NCI-H1930 (cell line): ENCODE data around the gene PCBP4.

Experiments
- DNase-seq, 2 experiments: peaks; one replicate each; lab custom pipeline; 2025; lab: John Stamatoyannopoulos, UW

Gene PCBP4

DNA sequence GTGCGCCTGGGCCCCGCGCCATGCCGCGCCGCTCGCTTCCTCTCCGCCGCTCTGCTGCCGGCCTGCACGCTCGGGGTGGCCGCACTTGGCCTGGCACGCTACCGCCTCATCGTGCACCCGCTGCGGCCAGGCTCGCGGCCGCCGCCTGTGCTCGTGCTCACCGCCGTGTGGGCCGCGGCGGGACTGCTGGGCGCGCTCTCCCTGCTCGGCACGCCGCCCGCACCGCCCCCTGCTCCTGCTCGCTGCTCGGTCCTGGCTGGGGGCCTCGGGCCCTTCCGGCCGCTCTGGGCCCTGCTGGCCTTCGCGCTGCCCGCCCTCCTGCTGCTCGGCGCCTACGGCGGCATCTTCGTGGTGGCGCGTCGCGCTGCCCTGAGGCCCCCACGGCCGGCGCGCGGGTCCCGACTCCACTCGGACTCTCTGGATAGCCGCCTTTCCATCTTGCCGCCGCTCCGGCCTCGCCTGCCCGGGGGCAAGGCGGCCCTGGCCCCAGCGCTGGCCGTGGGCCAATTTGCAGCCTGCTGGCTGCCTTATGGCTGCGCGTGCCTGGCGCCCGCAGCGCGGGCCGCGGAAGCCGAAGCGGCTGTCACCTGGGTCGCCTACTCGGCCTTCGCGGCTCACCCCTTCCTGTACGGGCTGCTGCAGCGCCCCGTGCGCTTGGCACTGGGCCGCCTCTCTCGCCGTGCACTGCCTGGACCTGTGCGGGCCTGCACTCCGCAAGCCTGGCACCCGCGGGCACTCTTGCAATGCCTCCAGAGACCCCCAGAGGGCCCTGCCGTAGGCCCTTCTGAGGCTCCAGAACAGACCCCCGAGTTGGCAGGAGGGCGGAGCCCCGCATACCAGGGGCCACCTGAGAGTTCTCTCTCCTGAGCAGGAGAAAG, 11.1 kb downstream of the PCBP4 start:
- DNase-seq, result no peak

DNA sequence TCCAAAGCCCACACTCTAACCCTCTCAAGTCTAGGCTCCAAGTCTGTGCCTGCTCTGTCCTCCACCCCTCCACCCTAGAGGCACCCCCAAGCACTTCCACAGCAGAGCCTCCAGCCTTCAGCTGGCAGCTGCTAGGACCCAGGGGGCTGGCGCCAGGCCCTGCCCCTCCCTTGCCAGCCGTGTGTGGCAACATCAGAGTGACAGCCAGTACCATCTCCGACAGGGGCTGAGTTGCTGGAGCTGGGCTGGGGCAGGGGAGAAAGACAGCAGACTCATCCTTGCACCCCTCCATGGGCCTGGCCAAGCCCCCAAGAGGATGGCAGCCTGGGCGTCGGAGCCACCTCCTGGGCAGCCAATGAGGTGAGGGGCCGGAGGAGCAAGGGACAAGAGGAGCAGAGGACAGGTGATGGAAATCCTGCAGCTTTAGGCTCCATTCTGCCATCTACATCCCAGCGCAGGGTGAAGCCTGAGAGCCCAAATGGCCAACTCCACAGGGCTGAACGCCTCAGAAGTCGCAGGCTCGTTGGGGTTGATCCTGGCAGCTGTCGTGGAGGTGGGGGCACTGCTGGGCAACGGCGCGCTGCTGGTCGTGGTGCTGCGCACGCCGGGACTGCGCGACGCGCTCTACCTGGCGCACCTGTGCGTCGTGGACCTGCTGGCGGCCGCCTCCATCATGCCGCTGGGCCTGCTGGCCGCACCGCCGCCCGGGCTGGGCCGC, 11.9 kb downstream of the PCBP4 start, which contains the start of gene GPR62:
Gene GPR62, plus strand, starts transcription at position 207 of the 718 bp plus-strand sequence. Its CDS starts 272 bp downstream, at position 479.
- DNase-seq, result no peak

DNA sequence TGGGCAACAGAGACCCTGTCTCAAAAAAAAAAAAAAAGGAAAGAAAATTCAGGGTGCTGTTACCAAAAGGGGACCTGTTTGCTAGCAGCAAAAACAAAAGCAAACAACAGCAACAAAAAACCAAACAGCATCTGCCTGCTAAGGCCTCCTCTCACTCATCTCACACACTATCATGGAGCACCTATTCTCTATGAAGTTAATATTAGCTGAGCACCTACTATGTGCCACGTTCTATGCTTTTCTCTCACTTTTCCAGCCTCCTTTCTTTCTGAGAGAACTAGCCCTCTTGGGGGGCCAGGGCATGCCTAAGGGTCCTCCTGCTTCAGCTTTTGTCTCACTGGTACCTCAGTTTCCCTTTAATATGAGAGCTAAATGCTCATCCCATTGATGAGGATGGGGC, 12.5 kb downstream of the PCBP4 start:
- DNase-seq, result no peak

DNA sequence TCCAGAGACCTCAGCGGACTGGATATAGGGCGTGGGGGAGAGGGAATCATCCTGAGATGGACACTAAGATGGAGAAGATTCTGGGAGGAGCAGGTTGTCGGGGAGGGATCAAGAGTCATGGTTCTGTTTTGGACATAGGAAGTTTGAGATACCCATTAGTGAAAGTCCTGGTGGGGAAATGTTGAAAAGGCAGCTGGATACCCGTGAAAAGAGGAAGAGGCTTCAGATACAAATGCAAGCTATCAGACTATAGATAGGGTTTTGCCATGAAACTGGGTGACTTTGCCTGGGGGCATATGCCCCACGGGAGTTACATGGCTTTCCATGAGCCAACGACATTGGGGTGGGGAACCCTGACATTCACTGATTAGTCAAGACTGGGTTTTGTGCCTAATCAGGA, 13.1 kb downstream of the PCBP4 start:
- DNase-seq, result no peak

DNA sequence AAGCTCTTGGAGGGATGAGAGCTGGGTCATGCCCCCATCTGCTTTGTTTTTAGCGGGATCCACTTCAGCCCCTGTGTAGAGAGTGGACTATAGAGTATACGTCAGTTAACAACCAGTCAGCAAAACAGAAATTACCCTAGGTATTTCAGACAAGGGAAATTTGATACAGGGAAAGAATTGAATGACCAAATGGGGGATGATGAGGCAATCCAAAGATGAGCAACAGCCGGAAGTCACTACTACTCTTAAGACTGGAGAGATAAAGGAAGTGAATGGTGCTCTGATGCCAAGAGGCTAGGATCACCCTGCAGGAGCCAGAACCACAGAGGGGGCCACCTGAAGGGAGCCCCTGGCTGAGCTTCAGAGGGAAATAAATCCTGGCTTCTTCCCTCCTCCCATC, 13.8 kb downstream of the PCBP4 start:
- DNase-seq, result no peak

- DNase-seq, result no peak
These were observed 16.4 kb downstream of the PCBP4 start for GRCh38 chr3:51950899-51951298.

DNA sequence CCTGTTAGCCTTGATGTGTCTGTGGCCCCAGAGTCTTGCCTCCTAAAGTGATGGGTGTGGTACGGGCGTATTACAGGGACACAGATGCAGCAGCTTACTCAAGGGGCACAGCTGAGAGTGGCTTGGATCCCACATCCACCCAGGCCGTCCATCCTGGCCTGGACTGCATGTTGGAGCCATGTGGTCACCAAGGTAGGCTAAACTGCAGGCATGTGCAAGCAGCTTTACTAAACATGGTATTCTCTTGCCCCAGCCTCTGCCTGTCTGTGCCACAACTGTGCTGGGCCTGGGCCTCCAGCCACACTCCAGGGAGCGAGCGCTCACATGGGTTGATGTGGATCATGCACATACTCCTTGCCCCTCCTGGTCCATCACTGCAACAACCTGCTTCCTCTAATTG, 18.1 kb downstream of the PCBP4 start:
- no peak for DNase-seq

DNA sequence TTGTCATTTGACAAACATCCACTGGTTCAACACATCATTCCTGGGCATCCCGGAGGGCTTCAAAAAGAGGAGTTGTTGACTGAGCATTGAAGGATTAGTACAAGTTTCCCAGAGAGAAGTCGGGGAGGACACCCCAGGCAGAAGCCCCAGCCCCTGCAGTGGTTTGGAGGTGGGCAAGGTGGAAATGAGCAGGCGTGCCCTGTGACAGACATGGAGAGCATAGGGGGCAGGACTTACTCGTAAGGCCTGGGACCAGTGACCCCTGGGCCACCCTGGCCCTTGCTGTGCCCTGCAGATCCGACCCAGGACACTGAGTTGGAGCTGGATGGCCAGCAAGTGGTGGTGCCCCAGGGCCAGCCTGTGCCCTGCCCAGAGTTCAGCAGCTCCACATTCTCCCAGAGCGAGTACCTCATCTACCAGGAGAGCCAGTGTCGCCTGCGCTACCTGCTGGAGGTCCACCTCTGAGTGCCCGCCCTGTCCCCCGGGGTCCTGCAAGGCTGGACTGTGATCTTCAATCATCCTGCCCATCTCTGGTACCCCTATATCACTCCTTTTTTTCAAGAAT, 19.2 kb downstream of the PCBP4 start:
- DNase-seq, result no peak

GRCh38 chr3:51947215-51947900, 19.9 kb downstream of the PCBP4 start:
- no peak for DNase-seq

- DNase-seq, result no peak
These were observed 20.5 kb downstream of the PCBP4 start for GRCh38 chr3:51946796-51947195.

GRCh38 chr3:51945926-51946705, 21.1 kb downstream of the PCBP4 start:
- no peak for DNase-seq

DNA sequence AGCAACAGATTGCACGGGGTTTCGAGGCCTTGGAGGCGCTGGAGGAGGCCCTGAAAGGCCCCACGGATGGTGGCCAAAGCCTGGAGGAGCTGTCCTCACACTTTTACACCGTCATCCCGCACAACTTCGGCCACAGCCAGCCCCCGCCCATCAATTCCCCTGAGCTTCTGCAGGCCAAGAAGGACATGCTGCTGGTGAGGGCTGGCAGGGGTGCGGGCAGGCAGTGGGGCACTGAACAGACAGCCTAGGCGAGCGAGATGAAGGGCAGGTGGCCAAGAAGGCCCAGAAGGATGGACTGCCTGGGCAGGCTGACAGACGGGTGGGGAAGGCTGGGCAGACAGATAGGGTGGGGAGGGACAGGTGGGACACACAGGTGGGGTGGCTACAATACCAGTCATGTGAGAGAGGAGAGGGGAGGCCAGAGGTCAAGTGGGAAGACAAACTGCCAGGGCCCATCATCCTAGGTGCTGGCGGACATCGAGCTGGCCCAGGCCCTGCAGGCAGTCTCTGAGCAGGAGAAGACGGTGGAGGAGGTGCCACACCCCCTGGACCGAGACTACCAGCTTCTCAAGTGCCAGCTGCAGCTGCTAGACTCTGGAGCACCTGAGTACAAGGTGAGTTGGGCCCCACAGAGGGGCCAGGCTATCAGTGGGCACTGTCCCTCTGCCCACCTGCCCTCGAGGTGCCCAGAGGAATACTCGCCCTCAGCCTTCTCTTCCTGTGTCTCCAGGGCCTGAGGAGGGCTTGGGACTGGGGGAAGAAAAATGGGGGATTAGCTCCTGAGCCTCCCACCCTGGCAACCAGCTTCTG, 22.0 kb downstream of the PCBP4 start:
- DNase-seq, result no peak

DNA sequence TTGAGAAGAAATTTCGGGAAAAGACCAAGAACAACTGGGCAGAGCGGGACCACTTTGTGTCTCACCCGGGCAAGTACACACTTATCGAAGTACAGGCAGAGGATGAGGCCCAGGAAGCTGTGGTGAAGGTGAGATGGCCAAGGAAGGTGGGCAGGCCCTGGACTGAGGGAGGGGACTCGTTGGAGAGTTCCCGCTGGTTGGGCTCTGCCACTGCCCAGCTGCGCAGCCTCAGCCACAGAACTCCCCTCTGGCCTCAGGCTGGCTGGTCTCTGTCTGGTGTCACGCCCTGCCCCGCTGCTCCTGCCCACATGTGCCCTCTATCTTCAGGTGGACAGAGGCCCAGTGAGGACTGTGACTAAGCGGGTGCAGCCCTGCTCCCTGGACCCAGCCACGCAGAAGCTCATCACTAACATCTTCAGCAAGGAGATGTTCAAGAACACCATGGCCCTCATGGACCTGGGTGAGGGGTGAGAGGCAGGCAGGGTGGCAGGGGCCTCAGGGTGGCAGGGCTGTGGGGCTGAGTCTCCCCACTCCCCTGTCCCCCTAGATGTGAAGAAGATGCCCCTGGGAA, 22.7 kb downstream of the PCBP4 start:
- no peak for DNase-seq

DNA sequence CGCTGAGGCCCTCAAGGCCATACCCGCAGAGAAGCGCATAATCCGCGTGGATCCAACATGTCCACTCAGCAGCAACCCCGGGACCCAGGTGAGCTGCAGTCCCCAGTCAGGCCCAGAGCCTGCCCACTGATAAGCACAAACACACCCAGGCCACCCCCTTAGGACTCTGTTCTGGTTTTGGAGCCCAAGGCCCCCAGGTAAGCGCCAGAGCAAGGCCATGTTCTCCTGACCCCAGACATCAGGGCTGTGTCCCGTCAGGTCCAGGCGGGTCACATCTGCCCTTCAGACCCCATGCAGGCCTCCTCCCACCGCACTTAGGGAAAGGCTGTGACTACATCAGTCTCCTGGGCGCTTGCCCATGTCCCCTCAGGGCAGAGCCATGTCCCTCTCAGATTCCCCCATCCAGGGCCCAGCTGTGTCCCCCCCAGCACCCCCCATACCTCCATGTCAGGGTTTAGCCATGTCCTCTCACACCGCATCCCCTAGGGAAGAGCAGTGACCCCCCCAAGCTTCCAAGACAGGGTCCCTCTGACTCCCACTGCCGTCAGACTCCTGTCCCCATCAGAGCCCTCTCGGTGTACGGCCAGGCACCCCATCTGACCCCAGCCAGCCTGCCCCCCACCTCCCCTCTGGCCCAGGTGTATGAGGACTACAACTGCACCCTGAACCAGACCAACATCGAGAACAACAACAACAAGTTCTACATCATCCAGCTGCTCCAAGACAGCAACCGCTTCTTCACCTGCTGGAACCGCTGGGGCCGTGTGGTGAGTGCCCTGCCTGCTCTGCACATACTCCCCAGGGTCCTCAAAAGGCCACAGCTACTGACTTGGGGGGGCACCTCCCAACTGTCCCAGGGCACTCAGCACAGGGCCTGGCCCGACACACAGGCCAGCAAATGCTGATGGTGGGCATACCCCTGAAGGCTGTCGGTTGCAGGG, 23.5 kb downstream of the PCBP4 start:
- DNase-seq, result no peak

GRCh38 chr3:51942603-51943450, 24.4 kb downstream of the PCBP4 start:
- DNase-seq, result no peak

DNA sequence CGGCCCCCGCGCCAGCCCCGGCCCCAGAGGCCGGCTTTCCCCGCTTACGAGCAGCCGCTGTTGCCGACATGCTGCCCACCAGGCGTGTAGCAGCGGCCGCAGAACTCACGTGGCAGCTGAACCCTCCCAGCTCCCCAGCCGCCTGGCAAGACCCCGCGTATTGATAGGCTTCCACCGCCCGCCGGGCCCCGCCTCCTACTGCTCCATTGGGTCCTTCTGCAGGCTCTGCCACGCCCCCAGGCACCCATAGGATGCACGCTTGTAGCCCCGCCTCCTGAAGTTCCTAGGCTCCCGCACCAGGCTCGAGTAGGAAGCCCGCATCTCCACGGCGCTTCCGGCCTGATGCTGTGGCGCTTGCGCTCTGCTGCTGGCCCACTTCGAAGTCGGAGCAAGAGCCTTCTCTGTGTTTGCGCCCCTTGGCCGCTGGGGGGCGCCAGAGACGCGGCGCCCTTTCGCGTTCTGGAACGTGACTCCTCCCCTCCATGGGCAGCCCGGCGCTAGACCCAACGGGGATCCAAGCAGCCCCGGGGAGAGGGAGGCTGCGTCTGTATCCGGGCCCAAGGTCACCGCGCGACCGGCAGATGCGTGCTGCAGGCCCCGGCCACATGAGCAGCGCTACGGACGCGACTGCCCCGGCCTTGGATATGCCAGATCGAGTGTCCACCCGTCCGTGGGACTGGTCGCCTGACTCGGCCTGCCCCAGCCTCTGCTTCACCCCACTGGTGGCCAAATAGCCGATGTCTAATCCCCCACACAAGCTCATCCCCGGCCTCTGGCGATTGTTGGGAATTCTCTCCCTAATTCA, 25.3 kb downstream of the PCBP4 start, which contains the start of the genes PARP3 and RRP9:
Gene PARP3, plus strand, starts transcription at position 566 of the 805 bp plus-strand sequence. CDS start 993 bp downstream, outside the sequence.
Gene RRP9, minus strand, starts transcription at position 107 of the 805 bp plus-strand sequence. Its CDS starts 37 bp downstream, at position 70.
- peak; percentile 97 to 98 for DNase-seq

- DNase-seq, result no peak
These were observed 25.8 kb downstream of the PCBP4 start for GRCh38 chr3:51941463-51941797.
